Measurements from ENCODE around the gene CCDC102B. TPM values are rescaled to one million over a fixed set of nuclear protein-coding genes. Genes with fewer than 3 reads are reported as not detected.

The CCDC102B gene
- total and polyA plus RNA-seq, 2 of the 8 experiments (the other 6 are each of a cell fraction or from before 2014, with no cell fraction given), result 0.80 to 1.1 TPM

DNA sequence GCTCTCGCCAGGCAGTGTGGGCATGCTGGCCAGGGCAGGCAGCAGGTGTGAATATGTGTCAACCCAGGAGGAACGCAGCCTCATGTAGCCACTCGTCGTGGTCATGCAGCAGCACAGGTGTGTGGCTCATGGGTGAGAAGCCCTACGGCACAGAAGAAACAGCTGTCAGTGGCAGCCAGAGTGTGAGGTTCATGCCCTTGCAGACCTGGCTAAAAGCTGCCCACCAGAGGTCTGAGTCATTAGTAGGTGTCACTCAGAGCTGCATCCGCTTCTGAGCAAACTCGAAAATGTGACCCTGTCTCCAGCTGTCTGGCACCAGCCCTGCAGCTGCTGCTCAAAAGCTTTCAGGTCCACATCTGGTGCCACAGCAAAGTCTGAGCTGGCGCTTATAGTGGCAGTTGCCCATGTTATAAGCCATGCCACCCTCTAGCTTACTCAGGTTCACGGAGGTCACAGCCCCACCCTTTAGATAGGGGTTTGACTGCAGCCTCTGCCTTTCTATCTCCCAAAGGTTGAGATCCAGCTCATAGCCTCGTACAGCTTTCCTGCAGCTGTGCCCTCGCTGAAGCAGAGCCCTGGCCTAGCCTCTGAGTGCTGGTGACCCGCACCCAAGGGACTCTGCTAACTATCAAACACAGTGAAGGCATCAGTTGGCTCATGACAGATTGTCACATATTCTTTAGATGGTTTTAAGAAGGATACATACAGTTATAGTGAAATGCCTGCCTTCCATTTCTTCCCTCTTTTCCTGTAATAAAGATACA is 195.0 kb downstream of the CCDC102B start:
- no peak overlapping the region for H3K56ac ChIP-seq (replicated peaks; ENCODE audit: insufficient read length, low read depth, low read length)
- H2BK15ac ChIP-seq (ENCODE audit: low read length), result no peak overlapping the region
- POLR2A ChIA-PET (ENCODE audit: partially characterized antibody), result no interaction called here
- no peaks in the 10 kb centered on the region for H3K4me1 ChIP-seq (replicated peaks in 1 of 4; ENCODE audit: control insufficient read depth in 3 of 4, insufficient read depth in 4 of 4, low read length in 3 of 4)
- H3K9ac ChIP-seq (replicated peaks in 1 of 4; ENCODE audit: extremely low read depth in 1 of 4, low read depth in 3 of 4, low read length in 3 of 4), result no peak overlapping the region
- H2AFZ ChIP-seq (ENCODE audit: low read length), result no peak overlapping the region
- H2BK20ac ChIP-seq (ENCODE audit: low read length), result no peak overlapping the region
- no peaks in the 10 kb centered on the region for H4K20me1 ChIP-seq (replicated peaks in 1 of 2; ENCODE audit: control insufficient read depth in 1 of 2, insufficient read depth in 2 of 2, low read length in 2 of 2)
- H3K27me3 ChIP-seq (replicated peaks in 1 of 4; ENCODE audit: control insufficient read depth in 3 of 4, extremely low read depth in 1 of 4, insufficient read depth in 3 of 4, low read length in 3 of 4), result no peaks in the 10 kb centered on the region
- H4K5ac ChIP-seq (ENCODE audit: insufficient read length, low read depth, low read length), result no peak overlapping the region
- no peaks in the 10 kb centered on the region for H3K79me1 ChIP-seq (ENCODE audit: low read depth, low read length)
- H3K36me3 ChIP-seq (ENCODE audit: control insufficient read depth in 2 of 4, insufficient read depth in 4 of 4, low read length in 3 of 4), result no peaks in the 10 kb centered on the region
- no peak overlapping the region for H3K23ac ChIP-seq (ENCODE audit: insufficient read length)
- no peak overlapping the region for H3K18ac ChIP-seq (ENCODE audit: extremely low read depth, low read length)
- no peaks in the 10 kb centered on the region for H3K23me2 ChIP-seq (ENCODE audit: low read depth, low read length)
- H3K9me3 ChIP-seq (ENCODE audit: insufficient read depth in 2 of 2, low read depth in 1 of 2, low read length in 1 of 2), result no peaks in the 10 kb centered on the region
- no peak overlapping the region for H2BK5ac ChIP-seq (ENCODE audit: low read depth, low read length)
- no peak overlapping the region for H3K4me3 ChIP-seq (ENCODE audit: extremely low read depth in 1 of 4, insufficient read depth in 2 of 4, low read depth in 3 of 4, low read length in 4 of 4)
- H4K8ac ChIP-seq (ENCODE audit: extremely low read depth, insufficient read depth, low read length), result no peak overlapping the region; the same call in 1 of the 2 replicates
- no peak overlapping the region for H2BK120ac ChIP-seq (replicated peaks; ENCODE audit: low read depth, low read length)
- H4K91ac ChIP-seq (replicated peaks; ENCODE audit: insufficient read length, low read length), result no peak overlapping the region
- H3K79me2 ChIP-seq (ENCODE audit: control insufficient read depth in 1 of 2, insufficient read depth in 2 of 2, low read length in 2 of 2), result no peaks in the 10 kb centered on the region
- DNase-seq (ENCODE audit: low read depth in 1 of 2, low spot score in 2 of 2) (no peak), FAIRE-seq (no peak)
- 0 out of 2 replicates have a peak overlapping the region, but pooled peaks have one; percentile 9 for H2BK12ac ChIP-seq (ENCODE audit: low read depth, low read length)
- H3K4me2 ChIP-seq (ENCODE audit: insufficient read depth in 1 of 2, low read depth in 2 of 2, low read length in 2 of 2), result no peak overlapping the region
- WGBS, 2 experiments (ENCODE audit: extremely low coverage in 1 of 2, insufficient coverage in 1 of 2, insufficient read length in 1 of 2, insufficient replicate concordance in 2 of 2, low coverage in 1 of 2, low lambda C conversion rate in 2 of 2, missing lambda C conversion rate in 1 of 2), result 88% methylated on average over 12 of the region's 12 CpGs; no CpG with 5 or more reads in 1 of the 2 experiments
- no peak overlapping the region for H3K14ac ChIP-seq (ENCODE audit: insufficient read length)
- H3K27ac ChIP-seq (ENCODE audit: low read depth, low read length), result no peak overlapping the region
- H3K4ac ChIP-seq (replicated peaks; ENCODE audit: insufficient read length, low read depth, low read length), result no peak overlapping the region
- no peak overlapping the region for H2AK5ac ChIP-seq (ENCODE audit: low read depth, low read length)
- CTCF ChIA-PET (ENCODE audit: partially characterized antibody), result no interaction called here
- TF ChIP-seq TAF7 (optimal IDR thresholded peaks at IDR 0.05; ENCODE audit: borderline replicate concordance, low read depth, low read length) (no peak), RXRA (IDR thresholded peaks at IDR 0.05; ENCODE audit: insufficient read depth, low read depth, low read length) (no peak), JUN (IDR thresholded peaks at IDR 0.05; ENCODE audit: low read depth, low read length) (no peak), EGR1 (IDR thresholded peaks at IDR 0.05; ENCODE audit: borderline replicate concordance, low read depth, low read length) (no peak), SIN3A (conservative IDR thresholded peaks at IDR 0.05 in 1 of 2, IDR thresholded peaks at IDR 0.05 in 1 of 2; ENCODE audit: low read depth in 1 of 2, low read length in 2 of 2) (no peak), KDM5A (IDR thresholded peaks at IDR 0.05; ENCODE audit: low read length) (no peak), ZNF274 (IDR thresholded peaks at IDR 0.05; ENCODE audit: borderline replicate concordance, extremely low read depth, low read length) (no peak)
- TF ChIP-seq, protein P1, sequence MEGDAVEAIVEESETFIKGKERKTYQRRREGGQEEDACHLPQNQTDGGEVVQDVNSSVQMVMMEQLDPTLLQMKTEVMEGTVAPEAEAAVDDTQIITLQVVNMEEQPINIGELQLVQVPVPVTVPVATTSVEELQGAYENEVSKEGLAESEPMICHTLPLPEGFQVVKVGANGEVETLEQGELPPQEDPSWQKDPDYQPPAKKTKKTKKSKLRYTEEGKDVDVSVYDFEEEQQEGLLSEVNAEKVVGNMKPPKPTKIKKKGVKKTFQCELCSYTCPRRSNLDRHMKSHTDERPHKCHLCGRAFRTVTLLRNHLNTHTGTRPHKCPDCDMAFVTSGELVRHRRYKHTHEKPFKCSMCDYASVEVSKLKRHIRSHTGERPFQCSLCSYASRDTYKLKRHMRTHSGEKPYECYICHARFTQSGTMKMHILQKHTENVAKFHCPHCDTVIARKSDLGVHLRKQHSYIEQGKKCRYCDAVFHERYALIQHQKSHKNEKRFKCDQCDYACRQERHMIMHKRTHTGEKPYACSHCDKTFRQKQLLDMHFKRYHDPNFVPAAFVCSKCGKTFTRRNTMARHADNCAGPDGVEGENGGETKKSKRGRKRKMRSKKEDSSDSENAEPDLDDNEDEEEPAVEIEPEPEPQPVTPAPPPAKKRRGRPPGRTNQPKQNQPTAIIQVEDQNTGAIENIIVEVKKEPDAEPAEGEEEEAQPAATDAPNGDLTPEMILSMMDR (IDR thresholded peaks at IDR 0.05; ENCODE audit: control extremely low read depth in 1 of 3, insufficient read depth in 1 of 3, low read depth in 1 of 3, low read length in 3 of 3), result no peak
- TF ChIP-seq, protein P2, sequence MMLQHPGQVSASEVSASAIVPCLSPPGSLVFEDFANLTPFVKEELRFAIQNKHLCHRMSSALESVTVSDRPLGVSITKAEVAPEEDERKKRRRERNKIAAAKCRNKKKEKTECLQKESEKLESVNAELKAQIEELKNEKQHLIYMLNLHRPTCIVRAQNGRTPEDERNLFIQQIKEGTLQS (IDR thresholded peaks at IDR 0.05; ENCODE audit: insufficient read depth, low read depth, low read length), result no peak
